Motor neuron (in vitro differentiated cells): ENCODE measurements around the gene DOCK7. TPM values are rescaled to one million over a fixed set of nuclear protein-coding genes. Genes with fewer than 3 reads are reported as not detected.

ENCODE experiments used
- total RNA-seq, 8 experiments: library from RNA; unstranded; fragments of 300-600 nt; gene quantifications; 2 replicates each; pipeline versions ENCODE4 v1.2.3 to v1.2.4, GENCODE V29; 2022

The DOCK7 gene
- total RNA-seq, 8 experiments from 2014 or later = 20.5 to 114 (median 81.6) TPM

Other genes with a start within 250 kb of the DOCK7 start
- gene ANGPTL3, start 90.9 kb downstream of the DOCK7 start, total RNA-seq = 1 to 10 TPM in 5 of 8 experiments, under 1 TPM in 3; 0.41 to 3.9 (median 1.8) TPM
- 10 to 100 TPM in 4 of 8 experiments, 1 to 10 TPM in 4; 6.4 to 13.6 (median 9.6) TPM for gene ATG4C, start 95.7 kb upstream of the DOCK7 start, total RNA-seq